ENCODE data around the gene ITGA1.
"Not testable (repeated sequence)": the region's sequence is repeated elsewhere in the genome, so short reads cannot be mapped to it uniquely, and the experiment has no call there.

Gene ITGA1

DNA sequence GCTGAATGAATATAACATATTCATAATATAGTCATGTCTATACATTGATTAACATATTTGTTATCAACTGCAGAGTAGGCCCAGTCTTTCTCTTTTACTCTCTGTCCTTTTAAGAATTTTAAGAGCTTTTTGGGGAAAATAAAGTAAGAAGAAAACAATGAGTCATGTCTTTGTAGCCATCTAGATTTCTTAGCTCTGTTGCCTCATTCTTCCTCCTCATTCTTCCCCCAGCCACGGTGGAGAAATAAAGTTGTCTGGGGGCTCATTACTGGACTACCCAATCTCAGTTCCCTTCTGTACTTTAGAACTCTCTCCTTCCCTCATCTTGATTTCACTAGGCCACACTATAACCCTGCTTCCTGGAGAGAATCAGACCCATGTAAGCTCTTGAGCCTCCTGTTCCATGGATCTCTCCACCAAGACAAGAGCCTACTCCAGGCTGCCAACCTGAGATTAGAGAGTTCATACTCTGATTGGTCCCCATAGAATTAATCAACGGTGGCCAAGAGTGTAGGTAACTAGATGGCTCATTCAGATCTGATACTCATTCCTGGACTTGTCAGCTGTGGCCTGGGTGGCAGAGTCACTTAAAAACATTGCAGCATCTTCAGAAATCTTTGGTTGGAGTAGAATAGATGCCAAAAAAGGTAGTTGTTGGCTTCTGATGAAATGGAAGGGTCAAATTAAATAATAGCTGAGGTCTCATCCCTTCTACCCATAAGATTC is 44.2 kb downstream of the ITGA1 start:
- no peak for DNase-seq (ENCODE audit: low read depth)

DNA sequence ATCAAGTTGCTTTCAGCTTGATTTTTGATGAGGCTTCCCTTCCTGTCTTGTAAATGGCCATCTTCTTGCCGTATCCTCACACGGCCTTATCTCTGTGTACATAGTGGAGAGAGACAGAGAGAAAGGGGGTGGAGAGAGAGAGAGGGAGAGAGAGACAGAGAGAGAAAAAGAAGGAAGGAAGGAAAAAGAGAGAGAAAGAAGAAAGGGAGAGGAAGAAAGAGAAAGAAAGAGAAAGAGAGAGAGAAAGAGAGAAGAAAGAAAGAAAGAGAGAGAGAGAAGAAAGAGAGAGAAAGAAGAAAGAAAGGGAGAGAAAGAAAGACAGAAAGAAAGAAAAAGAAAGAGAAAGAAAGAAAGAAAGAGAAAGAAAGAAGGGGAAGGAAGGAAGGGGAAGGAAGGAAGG is 46.6 kb downstream of the ITGA1 start:
- DNase-seq (ENCODE audit: low read depth), result no peak

DNA sequence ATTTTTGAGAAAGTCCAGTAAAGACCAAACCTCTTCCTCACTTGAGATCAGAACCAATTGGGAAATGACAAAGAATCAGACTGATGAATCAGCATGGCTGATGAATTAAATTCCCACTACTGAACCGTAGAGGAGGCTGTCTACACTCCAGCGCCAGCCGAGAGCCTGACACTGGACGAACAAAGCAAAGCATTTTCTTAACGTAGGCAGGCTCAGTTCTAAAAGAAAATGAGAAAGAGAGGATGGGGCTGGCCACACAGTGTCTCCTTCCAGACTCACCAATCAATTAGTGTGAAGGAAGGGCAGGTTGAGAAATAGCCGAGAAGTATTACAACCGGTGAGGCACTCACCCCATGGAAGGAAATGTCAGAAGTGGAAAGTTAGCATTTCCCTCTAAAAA is 49.4 kb downstream of the ITGA1 start:
- DNase-seq (ENCODE audit: low read depth), result no peak

- DNase-seq (ENCODE audit: low read depth), result no peak
Measured at GRCh38 chr5:52837591-52838001, 49.9 kb downstream of the ITGA1 start.

GRCh38 chr5:52838326-52839015 is 50.8 kb downstream of the ITGA1 start:
- no peak for DNase-seq (ENCODE audit: low read depth)

DNA sequence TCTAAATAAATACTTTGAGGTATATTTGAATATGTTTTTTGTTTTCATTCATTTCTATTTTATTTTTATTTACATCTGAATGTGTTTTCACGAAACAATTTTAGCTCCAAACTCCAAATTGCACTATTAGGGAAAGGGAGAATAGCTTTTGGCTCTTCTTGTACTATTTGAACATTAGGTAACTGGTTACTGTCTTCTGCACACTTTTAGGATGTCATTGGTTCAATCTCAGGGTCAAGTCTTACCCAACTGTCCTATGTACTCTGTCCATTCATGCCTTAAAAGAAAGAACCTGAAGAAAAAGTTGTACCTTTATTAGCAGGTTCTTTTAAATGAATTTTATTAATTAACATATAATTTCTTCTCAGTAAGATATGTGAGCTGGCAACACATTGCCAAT is 51.6 kb downstream of the ITGA1 start:
- DNase-seq (ENCODE audit: low read depth), result no peak

DNA sequence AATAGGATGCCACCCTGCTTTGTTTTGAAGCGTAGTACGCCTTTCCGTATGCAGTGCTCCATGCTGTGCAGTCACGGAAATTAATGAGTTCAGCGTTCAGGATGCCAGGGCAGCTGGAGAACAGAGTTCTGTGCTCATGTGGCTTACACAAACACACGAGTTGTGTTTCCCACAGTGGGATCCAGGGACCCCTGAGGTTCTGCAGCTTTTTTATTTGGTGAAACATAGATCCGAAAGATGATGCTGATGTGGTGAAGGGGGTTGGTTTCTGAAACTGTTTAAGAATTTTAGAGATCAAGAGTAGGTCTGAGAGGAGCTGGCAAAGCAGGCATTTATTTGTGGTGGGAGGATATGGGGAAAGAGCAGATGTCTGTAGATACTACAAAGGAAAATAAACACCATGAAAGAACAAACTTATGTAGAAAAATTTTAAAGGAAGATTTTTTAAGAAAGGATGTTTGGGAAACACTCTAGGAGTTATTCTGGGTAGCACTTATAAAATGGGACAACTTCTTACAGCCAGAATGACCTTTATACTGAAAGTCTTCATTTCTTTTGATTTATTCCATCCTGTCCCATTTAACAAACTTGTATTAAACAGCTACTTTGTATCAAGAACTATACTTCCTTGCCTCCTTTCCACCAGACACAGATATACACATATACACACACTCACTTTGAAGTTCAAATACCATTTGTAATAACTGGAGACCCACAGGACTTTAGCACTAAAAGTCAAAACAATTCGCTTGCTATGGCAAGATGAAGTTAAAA is 52.7 kb downstream of the ITGA1 start:
- no peak for DNase-seq (ENCODE audit: low read depth)

DNA sequence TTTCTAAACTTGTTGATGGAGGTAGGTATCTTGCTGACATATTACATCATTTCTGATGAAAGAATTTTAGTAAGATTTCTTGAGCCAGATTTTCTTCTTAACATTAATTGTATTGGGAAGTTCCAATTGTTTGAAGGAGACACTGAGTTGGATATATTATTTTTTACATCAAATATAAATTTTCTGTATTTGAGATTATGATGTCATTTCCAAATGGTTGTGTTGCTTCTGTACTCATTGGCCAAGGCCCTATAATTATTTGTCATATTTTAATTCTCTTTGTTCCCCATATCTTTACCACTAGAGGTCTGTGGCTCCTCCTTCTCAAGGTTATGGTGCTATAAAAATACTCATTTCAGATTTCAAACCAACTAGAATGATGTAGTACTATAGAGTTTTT is 53.4 kb downstream of the ITGA1 start:
- no peak for DNase-seq (ENCODE audit: low read depth)

DNA sequence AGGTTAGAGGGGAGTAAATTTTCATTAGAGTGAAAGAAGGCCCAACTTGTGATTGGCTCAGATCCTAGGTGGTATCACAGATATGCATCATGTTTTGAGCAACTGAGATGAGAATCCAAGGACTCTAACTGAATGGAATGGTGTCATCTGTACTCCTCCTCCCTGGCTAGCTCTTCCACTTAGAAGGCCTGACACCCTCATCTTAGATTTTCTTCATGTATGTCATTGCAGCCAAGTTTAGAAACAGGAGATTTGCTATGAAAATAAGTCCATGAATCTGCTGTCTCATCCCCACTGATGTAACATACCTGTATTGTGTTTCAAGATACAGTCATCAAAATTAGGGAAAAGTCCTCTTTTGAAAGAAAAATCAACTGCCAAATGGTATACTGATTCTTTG is 54.4 kb downstream of the ITGA1 start:
- no peak for DNase-seq (ENCODE audit: low read depth)

DNA sequence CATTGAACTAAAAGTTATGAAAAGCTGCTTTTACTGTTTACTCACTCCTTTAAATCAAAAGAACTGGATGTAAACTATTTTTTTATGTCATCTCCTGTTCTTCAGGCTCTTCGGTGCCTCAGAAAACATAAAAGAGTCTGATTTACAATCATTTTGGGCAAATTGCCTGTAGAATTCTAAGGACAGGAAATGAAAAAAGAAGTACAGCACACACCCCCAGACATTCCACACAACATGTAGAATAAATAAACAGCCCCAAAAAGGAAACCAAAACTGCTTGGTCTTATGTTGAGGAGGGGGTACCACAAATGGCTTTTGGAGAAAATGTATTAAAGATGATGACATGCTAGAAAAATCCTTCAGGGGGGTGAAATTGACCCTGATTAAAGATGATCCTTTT is 57.2 kb downstream of the ITGA1 start:
- DNase-seq (ENCODE audit: low read depth), result no peak

- DNase-seq (ENCODE audit: low read depth), result no peak
Measured at GRCh38 chr5:52846182-52846842, 58.6 kb downstream of the ITGA1 start.

DNA sequence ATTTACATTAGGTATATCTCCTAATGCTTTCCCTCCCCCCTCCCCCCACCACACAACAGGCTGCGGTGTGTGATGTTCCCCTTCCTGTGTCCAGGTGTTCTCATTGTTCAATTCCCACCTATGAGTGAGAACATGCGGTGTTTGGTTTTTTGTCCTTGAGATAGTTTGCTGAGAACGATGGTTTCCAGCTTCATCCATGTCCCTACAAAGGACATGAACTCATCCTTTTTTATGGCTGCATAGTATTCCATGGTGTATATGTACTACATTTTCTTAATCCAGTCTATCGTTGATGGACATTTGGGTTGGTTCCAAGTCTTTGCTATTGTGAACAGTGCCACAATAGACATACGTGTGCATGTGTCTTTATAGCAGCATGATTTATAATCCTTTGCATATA is 61.0 kb downstream of the ITGA1 start:
- DNase-seq (ENCODE audit: low read depth), result not testable (repeated sequence)

DNA sequence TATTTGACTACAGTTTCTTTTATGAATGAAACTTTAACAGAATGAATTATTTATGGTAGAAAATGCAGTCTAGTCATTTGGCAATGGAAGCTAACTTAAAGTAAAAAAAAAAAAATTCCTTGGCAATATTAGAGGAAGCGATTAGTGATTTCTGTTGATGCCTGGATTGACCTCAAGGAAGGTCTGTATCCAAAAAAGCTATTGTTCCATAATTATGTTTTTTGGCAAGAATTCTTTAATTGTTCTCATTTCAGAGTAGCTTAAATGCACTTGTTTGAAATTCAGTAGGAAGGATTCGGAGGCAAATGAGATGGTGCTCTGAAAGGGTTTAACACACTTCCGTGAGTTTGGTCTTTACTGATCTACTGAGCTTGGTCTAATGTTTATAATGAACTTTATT is 61.8 kb downstream of the ITGA1 start:
- DNase-seq (ENCODE audit: low read depth), result no peak

GRCh38 chr5:52853650-52854049 is 65.9 kb downstream of the ITGA1 start:
- no peak for DNase-seq (ENCODE audit: low read depth)

DNA sequence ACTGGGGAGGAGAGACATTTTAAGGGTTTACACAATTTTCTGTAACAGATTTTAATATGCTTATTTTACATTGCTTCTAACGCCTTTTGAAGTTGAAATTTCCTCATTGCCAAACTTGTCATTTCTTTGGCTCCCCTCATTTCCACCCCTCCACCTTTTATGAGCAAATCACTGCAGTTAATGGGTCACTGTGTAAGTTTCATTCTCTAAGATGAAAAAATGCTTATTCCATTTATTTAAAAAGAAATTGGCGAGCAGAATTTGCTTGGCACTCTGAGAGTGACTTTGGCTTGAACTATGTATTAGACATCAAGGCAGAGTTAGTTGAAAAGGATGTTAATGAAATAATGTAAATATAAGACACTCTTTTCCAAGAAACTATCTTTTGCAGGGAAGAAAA is 66.6 kb downstream of the ITGA1 start:
- no peak for DNase-seq (ENCODE audit: low read depth)

DNA sequence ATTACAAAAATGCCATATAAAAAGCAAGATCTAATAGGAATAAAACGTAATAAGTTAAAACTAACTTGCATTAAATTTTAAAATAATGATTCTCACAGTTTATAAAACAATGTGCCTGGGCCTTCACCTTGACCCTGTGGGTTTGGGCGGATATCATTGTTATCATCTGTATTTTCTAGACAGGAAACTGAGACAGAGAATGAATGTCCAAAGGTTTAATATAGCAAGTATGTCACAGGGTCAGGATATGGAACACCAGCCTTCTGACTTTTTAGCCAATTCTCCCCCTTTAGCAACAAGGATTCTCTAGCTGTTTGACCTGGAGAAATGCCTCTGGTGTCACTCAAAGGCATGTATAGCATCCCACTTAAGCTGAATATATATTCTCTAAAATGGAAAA is 67.2 kb downstream of the ITGA1 start:
- no peak for DNase-seq (ENCODE audit: low read depth)

- DNase-seq (ENCODE audit: low read depth), result no peak
Measured at GRCh38 chr5:52856564-52856963, 68.8 kb downstream of the ITGA1 start.

DNA sequence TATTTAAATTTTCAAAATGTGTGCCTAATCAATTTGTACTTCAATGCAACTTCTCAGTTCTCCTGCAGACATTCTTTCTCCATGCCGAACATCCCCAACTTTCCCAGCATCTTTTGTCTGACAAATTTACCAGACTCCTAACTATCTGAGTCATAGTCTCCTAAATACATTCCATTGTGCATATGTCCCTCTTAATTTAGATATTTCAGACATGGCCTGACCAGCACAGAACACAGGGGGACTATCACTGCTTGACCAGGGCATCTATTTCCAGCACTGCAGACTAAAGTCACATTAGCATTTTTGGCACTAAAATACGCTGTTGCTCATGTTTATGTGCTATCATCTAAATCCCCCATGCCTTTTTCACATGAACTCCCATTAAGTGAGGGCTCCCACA is 71.9 kb downstream of the ITGA1 start:
- DNase-seq (ENCODE audit: low read depth), result no peak

- DNase-seq (ENCODE audit: low read depth), result no peak
Measured at GRCh38 chr5:52861368-52861767, 73.7 kb downstream of the ITGA1 start.

DNA sequence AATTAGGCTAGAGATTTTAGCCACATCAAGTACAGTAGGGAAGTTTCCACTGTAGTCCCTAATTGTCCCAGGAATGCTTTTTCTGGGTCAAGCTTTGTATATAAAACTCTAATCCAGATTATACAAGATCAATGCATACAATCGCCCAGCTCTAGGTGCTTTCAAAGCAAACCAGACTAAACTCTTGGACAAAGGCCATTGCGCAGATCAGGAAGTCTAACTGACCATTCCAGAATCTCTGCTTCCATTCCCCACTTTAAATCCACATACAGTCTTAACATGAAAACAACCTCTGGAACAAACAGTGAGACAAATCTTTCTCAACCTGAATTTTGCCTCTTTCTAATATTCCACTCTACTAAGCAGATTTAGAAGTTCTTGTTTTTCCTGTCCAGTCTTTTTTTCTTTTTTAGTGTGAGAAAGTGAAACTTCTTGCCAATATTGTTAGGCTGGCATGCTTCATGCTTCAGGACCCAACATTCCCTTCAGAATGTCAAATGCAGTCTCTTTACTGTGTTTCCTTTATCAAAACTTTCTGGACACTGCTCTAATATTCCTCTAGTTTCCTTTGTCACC is 76.1 kb downstream of the ITGA1 start:
- DNase-seq (ENCODE audit: low read depth), result no peak

DNA sequence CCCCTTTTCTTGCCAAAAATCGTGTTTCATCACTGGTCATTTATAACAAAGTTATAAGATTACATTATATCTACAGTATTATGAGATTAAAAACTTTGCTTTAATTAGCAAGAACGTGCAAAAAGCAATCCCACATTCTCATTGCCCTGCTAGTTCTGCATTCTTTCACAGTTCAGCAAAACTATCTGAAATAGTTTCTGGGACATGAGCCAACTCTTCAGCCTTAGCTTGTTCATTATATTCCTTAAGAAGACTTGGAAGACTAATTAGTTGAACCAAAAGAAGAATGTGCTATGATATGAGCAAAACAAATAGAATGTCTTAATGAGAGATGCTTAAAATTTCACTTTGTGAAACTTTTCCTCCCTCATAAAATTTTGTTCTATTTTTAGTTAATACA is 76.7 kb downstream of the ITGA1 start:
- DNase-seq (ENCODE audit: low read depth), result no peak

DNA sequence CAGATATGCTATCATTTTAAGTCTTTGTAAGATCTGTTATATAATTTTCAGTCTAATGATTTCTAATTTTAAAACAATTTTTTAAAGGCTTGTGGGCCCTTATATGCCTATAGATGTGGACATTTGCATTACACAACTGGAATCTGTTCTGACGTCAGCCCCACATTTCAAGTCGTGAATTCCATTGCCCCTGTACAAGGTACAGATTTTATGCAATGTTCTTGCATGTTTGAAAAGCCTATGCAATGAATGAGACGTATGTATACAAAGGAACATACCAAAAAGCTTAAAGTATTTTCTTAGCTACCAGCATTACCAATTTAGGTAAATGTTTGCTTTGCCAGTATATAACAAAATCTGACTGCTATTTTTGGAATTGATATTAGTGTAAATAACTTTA is 77.2 kb downstream of the ITGA1 start:
- DNase-seq (ENCODE audit: low read depth), result no peak
